DND-41 (cell line): ENCODE measurements around the gene ZNF214.
"Not testable (repeated sequence)": the region's sequence is repeated elsewhere in the genome, so short reads cannot be mapped to it uniquely, and the experiment has no call there.

Source experiments
- ATAC-seq: fragments of 200-7000 bp; cut with Tn5 transposase; 3 replicates; pipeline ENCODE4 v1.9.1; 2021; ENCODE audit warnings: low read depth; ENCODE audit not compliant: insufficient read depth
- DNase-seq: peaks from one replicate; pipeline ENCODE4 v3.0.0-alpha.2; 2020
- H2AFZ ChIP-seq: 2 replicates; pipeline ENCODE4 v1.6.0; 2012; ENCODE audit warnings: low read depth, low read length
- H3K27ac ChIP-seq: 2 replicates; pipeline ENCODE4 v1.5.1; 2012; ENCODE audit warnings: low read length, inconsistent platforms
- H3K27me3 ChIP-seq: fragments of 200-600 bp; sonication (generic); 2 replicates; pipeline ENCODE4 v1.6.0; 2012; ENCODE audit warnings: low read length, mild to moderate bottlenecking, inconsistent platforms; ENCODE audit not compliant: insufficient read depth, poor library complexity
- H3K36me3 ChIP-seq: 2 replicates; pipeline ENCODE4 v1.5.1; 2012; ENCODE audit warnings: low read length, inconsistent platforms; ENCODE audit not compliant: insufficient read depth
- H3K4me1 ChIP-seq: 2 replicates; pipeline ENCODE4 v1.5.1; 2012; ENCODE audit warnings: mild to moderate bottlenecking, low read length; ENCODE audit not compliant: insufficient read depth
- H3K4me2 ChIP-seq: 2 replicates; pipeline ENCODE4 v1.6.0; 2012; ENCODE audit warnings: mild to moderate bottlenecking, moderate library complexity, low read length, inconsistent platforms; ENCODE audit not compliant: insufficient read depth
- H3K4me3 ChIP-seq, 2 experiments: fragments of 200-600 bp in 1 of 2; shearing (Covaris generic) in 1 of 2; 2 replicates each; pipeline ENCODE4 v1.5.1; 2012 to 2016; ENCODE audit warnings: inconsistent platforms in 2 of 2, low read length in 2 of 2, mild to moderate bottlenecking in 2 of 2, low read depth in 1 of 2, moderate library complexity in 1 of 2
- H3K79me2 ChIP-seq: 2 replicates; pipeline ENCODE4 v1.6.0; 2012; ENCODE audit warnings: low read length, inconsistent platforms; ENCODE audit not compliant: insufficient read depth
- H3K9ac ChIP-seq: 2 replicates; pipeline ENCODE4 v1.6.0; 2012; ENCODE audit warnings: low read depth, mild to moderate bottlenecking, inconsistent platforms, low read length, moderate library complexity
- H3K9me3 ChIP-seq: 2 replicates; pipeline ENCODE4 v1.5.1; 2012; ENCODE audit warnings: low read length, moderate library complexity, mild to moderate bottlenecking, inconsistent platforms; ENCODE audit not compliant: insufficient read depth, severe bottlenecking
- H4K20me1 ChIP-seq: 2 replicates; pipeline ENCODE4 v1.6.0; 2012; ENCODE audit warnings: low read length; ENCODE audit not compliant: insufficient read depth
- EZH2 ChIP-seq: IDR thresholded peaks from 3 replicates; pipeline ENCODE4 v1.6.1; 2012; ENCODE audit warnings: borderline replicate concordance, low read depth, mild to moderate bottlenecking, moderate library complexity, low read length, inconsistent platforms; ENCODE audit not compliant: severe bottlenecking
- TF ChIP-seq, protein P1 (sequence below): IDR thresholded peaks from 2 replicates; pipeline ENCODE4 v1.5.1; 2012; ENCODE audit warnings: borderline replicate concordance, low read length, moderate library complexity, mild to moderate bottlenecking; ENCODE audit not compliant: poor library complexity, severe bottlenecking; ENCODE audit errors: extremely low read depth

The ZNF214 gene

DNA sequence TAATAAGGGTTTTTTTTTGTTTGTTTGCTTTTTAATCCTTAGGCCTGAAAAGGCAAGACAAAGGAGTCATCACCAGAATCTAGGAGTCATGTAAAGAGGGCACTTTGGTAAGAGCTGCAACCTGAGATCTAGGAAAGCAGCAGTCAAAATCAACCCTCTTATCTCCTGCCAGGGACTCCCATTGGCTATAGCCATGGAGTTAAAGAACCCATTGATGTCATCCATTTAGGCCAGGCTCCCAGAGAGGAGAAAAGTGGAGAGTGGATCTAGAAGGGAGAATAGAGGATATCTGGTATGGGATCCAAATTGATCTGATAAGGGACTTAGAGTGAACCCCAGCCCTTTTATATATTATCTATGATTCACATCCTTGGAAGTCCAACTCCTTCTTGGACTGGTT lies 58.0 kb downstream of the ZNF214 start:
- no peak overlapping the region for H3K4me2 ChIP-seq
- no peaks in the 10 kb centered on the region for H3K27me3 ChIP-seq
- H3K27ac ChIP-seq: no peak overlapping the region
- TF ChIP-seq, protein P1, sequence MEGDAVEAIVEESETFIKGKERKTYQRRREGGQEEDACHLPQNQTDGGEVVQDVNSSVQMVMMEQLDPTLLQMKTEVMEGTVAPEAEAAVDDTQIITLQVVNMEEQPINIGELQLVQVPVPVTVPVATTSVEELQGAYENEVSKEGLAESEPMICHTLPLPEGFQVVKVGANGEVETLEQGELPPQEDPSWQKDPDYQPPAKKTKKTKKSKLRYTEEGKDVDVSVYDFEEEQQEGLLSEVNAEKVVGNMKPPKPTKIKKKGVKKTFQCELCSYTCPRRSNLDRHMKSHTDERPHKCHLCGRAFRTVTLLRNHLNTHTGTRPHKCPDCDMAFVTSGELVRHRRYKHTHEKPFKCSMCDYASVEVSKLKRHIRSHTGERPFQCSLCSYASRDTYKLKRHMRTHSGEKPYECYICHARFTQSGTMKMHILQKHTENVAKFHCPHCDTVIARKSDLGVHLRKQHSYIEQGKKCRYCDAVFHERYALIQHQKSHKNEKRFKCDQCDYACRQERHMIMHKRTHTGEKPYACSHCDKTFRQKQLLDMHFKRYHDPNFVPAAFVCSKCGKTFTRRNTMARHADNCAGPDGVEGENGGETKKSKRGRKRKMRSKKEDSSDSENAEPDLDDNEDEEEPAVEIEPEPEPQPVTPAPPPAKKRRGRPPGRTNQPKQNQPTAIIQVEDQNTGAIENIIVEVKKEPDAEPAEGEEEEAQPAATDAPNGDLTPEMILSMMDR: no peak
- no peak for TF ChIP-seq EZH2
- peaks cover 4% of the 10 kb centered on the region; the same call in 1 of the 2 replicates for H3K36me3 ChIP-seq
- H3K9me3 ChIP-seq: no peaks in the 10 kb centered on the region
- H2AFZ ChIP-seq: no peak overlapping the region
- no peaks in the 10 kb centered on the region for H3K79me2 ChIP-seq
- H3K4me3 ChIP-seq: no peak overlapping the region
- ATAC-seq (no peak), DNase-seq (no peak)
- no peaks in the 10 kb centered on the region for H3K4me1 ChIP-seq
- H4K20me1 ChIP-seq: no peaks in the 10 kb centered on the region
- H3K9ac ChIP-seq: no peak overlapping the region

DNA sequence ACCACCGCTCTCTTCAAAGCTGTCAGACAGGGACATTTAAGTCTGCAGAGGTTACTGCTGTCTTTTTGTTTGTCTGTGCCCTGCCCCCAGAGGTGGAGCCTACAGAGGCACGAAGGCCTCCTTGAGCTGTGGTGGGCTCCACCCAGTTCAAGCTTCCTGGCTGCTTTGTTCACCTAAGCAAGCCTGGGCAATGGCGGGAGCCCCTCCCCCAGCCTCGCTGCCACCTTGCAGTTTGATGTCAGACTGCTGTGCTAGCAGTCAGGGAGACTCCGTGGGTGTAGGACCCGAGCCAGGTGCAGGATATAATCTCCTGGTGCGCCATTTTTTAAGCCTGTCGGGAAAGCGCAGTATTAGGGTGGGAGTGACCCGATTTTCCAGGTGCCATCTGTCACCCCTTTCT lies 65.9 kb downstream of the ZNF214 start:
- not testable (repeated sequence) for H3K4me2 ChIP-seq, H3K36me3 ChIP-seq, H2AFZ ChIP-seq, H3K27ac ChIP-seq, H3K9me3 ChIP-seq, H3K4me3 ChIP-seq, H3K27me3 ChIP-seq, H3K4me1 ChIP-seq, H3K79me2 ChIP-seq, H4K20me1 ChIP-seq, H3K9ac ChIP-seq, ATAC-seq
- DNase-seq: peak; percentile 5
